Limb (tissue), 2 donors: ENCODE data around the gene MYBPH.

Source experiments
- DNase-seq, 2 donors: peaks; one replicate each; pipeline ENCODE4 v3.0.0-alpha.2; 2016; ENCODE audit errors: extremely low spot score in 2 of 2

Gene MYBPH, protein sequence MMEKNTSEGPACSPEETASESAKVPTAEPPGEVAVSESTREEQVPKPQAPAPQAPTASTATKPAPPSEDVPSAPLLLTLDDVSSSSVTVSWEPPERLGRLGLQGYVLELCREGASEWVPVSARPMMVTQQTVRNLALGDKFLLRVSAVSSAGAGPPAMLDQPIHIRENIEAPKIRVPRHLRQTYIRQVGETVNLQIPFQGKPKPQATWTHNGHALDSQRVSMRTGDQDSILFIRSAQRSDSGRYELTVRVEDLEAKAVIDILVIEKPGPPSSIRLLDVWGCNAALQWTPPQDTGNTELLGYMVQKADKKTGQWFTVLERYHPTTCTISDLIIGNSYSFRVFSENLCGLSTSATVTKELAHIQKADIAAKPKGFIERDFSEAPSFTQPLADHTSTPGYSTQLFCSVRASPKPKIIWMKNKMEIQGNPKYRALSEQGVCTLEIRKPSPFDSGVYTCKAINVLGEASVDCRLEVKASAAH

DNA sequence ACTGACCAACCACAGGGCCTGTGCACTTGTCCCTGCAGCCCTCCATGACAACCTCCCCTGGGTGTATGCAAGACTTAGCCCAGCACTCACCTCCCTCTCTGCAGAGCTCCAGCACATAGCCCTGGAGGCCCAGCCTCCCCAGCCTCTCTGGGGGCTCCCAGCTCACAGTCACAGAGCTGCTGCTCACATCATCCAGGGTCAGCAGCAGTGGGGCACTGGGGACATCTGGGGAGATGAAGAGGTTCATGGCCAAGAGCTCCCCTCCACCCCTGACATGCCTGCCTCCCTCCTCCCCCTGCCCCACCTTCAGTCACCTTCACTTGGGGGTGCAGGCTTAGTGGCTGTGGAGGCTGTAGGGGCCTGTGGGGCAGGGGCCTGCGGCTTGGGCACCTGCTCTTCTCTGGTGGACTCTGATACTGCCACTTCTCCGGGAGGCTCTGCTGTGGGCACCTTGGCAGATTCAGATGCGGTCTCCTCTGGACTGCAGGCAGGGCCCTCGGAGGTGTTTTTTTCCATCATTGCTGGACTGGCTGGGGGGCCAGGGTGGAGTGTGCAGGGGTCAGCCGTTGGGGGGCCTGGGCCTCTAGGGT lies at the start of gene MYBPH:
Gene MYBPH (minus strand): TSS at position 590 of the 590 bp plus-strand sequence. CDS start 71 bp downstream, at position 519.
- no peak for DNase-seq

GRCh38 chr1:203225071-203225470 lies 49.4 kb upstream of the MYBPH start:
- no peak for DNase-seq

- DNase-seq = no peak
Measured at GRCh38 chr1:203223012-203223775, 47.6 kb upstream of the MYBPH start.

DNA sequence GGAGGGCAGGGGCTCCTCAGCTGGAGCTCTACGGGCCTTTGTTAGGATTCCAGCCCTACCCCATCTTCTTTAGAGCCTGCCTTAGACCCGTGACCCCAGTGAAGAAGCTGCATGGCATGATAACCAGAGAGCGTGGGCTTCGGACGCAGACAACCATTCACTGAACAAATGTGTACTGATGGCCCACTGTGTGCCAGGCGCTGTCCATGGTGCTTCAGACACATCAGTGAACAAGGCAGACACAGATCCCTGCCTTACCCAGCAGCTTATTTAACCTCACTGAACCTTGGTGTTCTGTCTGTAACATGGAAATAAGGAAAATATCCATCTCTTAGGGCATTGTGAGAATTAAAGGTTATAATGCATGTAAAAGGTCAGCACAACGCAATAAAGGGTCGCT lies 44.3 kb upstream of the MYBPH start:
- DNase-seq = no peak

DNA sequence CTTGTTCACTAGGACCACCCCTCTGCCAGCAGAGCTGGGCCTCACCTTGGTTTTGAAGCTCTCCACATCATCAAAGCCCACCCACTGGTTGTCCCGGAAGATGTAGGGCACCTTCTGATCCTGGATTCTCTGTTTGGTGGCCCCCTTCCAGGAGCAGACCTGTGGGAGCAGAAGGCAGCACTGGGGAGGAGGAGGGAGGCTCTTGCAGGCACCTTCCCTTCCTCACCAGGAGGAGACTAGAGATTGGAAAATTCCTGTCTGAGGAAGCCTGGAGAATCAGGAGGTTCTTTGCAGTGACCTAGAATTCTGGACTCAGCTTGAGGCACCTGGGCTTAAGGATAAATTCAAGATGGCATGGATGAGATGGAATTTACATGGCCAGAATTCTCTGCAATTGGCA lies 43.5 kb upstream of the MYBPH start:
- no peak for DNase-seq

DNA sequence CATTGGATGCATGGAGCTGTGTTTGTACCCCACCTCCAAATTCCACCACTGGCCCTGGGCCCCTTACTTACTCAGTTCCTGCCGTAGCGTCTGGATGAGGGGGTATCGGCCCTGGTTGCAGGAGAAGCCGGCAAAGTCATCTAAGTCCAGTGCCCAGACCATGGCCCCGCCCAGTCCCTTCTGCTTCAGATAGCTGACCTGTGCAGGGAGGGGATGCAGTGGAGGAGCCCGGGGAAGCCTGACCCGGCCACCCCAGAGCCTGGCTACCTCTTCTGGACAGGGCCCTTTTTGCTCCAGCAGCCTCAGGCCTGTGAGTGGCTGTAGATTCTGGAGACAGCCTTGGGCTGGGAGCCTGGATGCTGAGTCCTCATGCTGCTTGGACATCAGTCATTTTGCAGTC lies 42.0 kb upstream of the MYBPH start:
- no peak for DNase-seq

DNA sequence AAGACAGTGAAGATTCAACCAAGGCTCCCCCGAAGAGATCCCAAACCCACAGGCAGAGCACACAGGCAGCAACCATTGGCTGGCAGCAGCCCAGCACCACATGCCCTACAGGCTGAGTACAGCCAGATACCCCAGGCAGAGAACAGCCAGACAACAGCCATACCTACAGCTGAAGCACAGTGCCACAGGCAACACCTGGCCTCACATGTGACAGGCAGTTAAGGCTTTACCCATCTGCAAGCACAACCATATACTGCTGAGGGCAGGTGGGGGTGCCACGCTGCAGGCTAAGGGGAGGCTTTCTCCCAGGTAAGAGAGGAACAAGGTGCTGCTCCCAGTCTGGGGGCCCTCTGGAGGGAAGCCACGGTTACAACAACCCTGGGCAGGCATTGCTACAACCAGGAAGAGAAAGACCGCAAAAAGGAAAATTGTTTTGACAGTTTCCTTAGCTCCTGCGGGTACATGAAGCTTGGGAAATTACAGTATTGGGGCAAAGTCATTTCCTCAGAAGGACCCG lies 41.6 kb upstream of the MYBPH start:
- DNase-seq = no peak

DNA sequence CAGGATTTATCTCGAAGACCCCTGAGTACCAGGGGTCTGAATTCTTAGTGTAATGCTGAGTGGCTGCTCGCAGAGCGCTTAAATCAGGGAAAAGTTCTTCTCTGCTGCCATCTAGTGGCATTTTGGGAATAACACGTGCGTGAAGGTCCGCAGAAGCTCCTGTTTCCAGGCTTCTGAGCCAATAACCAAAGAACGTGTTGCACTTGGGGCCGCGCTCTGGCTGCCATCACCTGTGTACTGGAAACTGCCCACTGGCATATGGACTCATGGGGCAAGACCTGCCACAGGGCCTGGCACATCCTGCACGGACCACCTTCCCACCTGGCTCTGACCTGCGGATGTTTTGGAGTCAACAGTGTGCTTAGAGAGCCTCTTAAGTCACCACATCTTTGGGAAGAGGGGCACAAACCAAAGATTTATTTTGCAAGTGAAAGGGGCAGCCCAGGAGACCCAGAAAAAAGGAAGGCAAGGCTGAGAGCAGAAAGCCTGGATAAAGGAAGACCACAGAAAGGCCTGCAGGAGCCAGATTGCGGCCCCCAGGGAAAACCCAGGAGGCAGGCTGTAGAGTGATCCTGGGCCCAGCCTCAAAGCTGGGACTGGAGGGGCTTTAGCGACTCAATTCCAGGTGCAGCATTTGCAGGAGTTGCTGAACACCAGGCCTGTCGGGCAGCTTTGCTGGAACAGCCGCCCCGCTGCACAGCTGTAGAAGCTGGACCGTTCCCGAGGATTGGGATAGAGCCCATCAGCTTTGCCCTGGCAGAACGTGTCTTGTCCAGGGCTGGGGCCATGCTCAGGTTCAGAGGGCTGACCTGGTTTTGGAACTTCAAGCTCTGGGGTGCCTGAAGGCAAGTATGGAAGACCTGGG lies 40.9 kb upstream of the MYBPH start:
- peak; percentile 80 to 85 for DNase-seq

DNA sequence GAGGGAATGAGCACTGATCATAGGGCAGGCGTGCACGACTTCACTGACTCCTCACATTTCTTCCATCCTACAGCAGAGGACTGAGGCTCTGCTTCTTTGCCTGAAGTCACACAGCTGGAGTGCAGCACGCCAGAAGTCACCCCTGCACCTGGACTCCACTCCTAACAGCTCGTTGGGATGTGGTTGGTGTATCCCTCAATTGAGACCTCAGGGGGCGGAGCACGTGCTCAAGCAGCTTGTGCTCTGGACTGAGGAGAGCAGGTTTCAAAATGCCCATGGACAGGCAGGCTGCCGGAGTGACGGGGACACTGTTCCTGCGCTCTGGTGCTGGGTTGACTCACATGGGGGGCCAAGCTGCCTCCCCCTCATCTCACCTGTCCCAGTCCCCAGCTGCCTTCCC lies 39.9 kb upstream of the MYBPH start:
- no peak for DNase-seq

DNA sequence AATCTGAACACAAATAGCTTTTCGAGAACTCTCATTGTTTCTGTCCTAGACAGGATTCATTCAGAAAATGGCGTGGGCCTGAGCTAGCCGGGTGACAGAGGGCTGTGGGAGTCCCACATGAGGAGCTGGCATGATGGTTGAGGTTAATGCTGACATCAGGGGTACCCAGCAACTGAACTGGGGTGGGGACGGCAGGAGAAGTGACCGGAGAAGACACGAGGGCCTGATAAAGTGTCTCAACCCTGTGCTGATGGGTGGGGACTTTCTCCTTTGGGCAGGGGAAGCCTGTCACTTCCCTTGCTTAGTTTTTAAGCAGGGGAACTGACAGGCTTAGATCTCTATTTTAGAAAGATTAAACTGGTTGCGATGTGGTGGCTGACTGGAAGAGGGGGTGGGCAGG lies 39.2 kb upstream of the MYBPH start:
- no peak for DNase-seq

- DNase-seq = no peak
Measured at GRCh38 chr1:203213126-203213525, 37.5 kb upstream of the MYBPH start.

DNA sequence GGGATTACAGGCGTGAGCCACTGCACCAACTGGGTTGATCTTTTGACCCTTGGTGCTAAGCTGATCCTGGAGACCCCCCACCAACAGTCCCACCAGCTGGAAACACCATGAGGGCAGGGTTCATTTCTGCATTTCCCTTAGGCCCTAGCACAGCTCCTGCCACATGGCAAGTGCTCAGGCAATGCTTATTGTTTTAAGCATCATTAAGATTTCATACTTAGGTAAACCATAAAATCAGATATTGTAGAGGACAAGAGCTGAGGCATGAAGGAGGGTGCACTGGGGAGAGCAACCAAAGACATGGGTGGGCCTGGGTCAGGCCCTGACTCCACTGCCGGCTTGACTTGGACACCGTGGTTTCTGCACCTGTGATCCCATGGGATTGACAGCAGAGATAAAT lies 36.2 kb upstream of the MYBPH start:
- DNase-seq = no peak

- no peak for DNase-seq
Measured at GRCh38 chr1:203210988-203211387, 35.4 kb upstream of the MYBPH start.

DNA sequence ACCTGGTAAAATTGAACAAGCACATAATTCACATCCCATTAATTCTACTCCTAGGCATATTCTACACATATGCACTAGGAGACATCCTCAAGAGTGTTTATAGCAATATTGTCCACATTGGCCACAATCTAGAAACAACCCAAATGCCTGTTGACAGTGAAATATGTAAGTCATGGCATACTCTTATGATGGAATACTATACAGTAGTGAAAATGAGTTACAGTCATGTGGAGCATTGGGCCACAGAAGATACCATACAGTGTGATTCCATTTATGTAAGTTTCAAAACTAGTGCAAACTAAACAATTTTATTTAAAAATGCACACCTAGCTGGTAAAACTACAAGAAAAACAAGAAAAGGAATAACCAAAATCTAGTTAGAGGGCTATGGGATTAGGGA lies 34.7 kb upstream of the MYBPH start:
- DNase-seq = no peak

GRCh38 chr1:203208181-203208580 lies 32.6 kb upstream of the MYBPH start:
- no peak for DNase-seq

- no peak for DNase-seq
Measured at GRCh38 chr1:203207751-203208150, 32.1 kb upstream of the MYBPH start.

GRCh38 chr1:203206129-203206687 lies 30.6 kb upstream of the MYBPH start:
- peak; percentile 24 to 60 for DNase-seq

GRCh38 chr1:203204756-203205155 lies 29.1 kb upstream of the MYBPH start:
- DNase-seq = no peak

- DNase-seq = no peak
Measured at GRCh38 chr1:203202431-203203245, 27.0 kb upstream of the MYBPH start.
